ENCODE data around the gene PYGM.

GRCh38 chr11:64715110-64715509 lies 44.7 kb downstream of the PYGM start:
- TF ChIP-seq CTCF (conservative IDR thresholded peaks at IDR 0.05; ENCODE audit: low read depth in 2 of 2) = no peak
- TF ChIP-seq REST (IDR thresholded peaks at IDR 0.05; ENCODE audit: unreplicated experiment) = no peak

Data from GM23338 (cell line).